Ishikawa (cell line): Measurements from ENCODE around the gene SLC35B1.

Source experiments
- CEBPB ChIP-seq: IDR thresholded peaks from 2 replicates; pipeline ENCODE4 v1.6.1; 2012
- CREB1 ChIP-seq: IDR thresholded peaks from 2 replicates; pipeline ENCODE4 v1.6.1; 2012; ENCODE audit warnings: low read depth
- EP300 ChIP-seq: IDR thresholded peaks from 2 replicates; pipeline ENCODE4 v1.6.1; 2012; ENCODE audit warnings: borderline replicate concordance
- NFIC ChIP-seq: IDR thresholded peaks from 2 replicates; pipeline ENCODE4 v1.6.1; 2012
- RAD21 ChIP-seq: IDR thresholded peaks from 2 replicates; pipeline ENCODE4 v1.6.1; 2012; ENCODE audit warnings: low read depth
- TAF1 ChIP-seq: IDR thresholded peaks from 2 replicates; pipeline ENCODE4 v1.6.1; 2012; ENCODE audit warnings: low read depth, mild to moderate bottlenecking
- TCF12 ChIP-seq: IDR thresholded peaks from 2 replicates; pipeline ENCODE4 v1.6.1; 2012; ENCODE audit warnings: low read depth
- YY1 ChIP-seq: IDR thresholded peaks from 2 replicates; pipeline ENCODE4 v1.6.1; 2012; ENCODE audit warnings: low read depth
- TF ChIP-seq, protein P1 (sequence below): IDR thresholded peaks from 2 replicates; pipeline ENCODE4 v1.6.1; 2012; ENCODE audit warnings: low read depth, mild to moderate bottlenecking
- TF ChIP-seq, protein P2 (sequence below): IDR thresholded peaks from 2 replicates; pipeline ENCODE4 v1.6.1; 2012
- TF ChIP-seq, protein P3 (sequence below): IDR thresholded peaks from 2 replicates; pipeline ENCODE4 v1.6.1; 2012

DNA sequence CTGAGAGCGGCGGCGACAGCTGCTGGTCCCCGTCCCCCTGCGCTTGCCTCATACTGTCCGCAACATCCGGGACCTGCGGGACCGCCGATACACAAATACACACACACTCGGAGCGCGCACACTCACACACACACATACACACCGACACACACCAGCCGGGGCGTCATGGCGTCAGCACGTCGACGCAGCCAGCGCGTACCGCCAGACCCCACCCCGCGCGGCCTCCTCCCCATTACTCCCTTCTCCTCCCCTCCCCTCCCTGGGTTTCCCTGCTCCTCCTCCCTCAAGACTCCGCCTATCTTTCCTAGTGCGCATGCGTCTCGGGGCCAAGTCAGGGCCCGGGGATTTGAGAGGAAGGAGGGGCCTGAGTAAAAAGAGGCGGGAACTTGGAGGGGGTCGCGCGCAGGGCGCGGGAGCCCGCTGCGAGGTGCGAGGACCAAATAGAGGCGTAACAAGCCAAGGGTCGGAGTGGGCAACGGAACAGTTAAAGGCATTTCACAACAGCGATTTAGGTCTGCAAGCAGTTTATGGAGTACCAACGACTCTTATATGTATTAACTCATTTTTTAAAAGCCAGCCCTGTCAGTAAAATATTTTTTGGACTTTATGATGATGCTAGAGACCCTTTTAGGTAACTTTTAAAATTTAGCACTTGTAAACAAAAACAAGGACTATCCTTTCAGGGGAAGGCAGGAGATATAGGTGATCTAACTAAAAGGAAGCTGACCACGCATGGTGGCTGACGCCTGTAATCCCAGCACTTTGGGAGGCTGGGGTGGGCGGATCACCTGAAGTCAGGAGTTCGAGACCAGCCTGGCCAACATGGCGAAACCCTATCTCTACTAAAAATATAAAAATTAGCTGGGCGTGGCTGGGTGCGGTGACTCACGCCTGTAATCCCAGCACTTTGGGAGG is 29.6 kb downstream of the SLC35B1 start, which contains the start of gene SPOP:
- TF ChIP-seq, protein P1, sequence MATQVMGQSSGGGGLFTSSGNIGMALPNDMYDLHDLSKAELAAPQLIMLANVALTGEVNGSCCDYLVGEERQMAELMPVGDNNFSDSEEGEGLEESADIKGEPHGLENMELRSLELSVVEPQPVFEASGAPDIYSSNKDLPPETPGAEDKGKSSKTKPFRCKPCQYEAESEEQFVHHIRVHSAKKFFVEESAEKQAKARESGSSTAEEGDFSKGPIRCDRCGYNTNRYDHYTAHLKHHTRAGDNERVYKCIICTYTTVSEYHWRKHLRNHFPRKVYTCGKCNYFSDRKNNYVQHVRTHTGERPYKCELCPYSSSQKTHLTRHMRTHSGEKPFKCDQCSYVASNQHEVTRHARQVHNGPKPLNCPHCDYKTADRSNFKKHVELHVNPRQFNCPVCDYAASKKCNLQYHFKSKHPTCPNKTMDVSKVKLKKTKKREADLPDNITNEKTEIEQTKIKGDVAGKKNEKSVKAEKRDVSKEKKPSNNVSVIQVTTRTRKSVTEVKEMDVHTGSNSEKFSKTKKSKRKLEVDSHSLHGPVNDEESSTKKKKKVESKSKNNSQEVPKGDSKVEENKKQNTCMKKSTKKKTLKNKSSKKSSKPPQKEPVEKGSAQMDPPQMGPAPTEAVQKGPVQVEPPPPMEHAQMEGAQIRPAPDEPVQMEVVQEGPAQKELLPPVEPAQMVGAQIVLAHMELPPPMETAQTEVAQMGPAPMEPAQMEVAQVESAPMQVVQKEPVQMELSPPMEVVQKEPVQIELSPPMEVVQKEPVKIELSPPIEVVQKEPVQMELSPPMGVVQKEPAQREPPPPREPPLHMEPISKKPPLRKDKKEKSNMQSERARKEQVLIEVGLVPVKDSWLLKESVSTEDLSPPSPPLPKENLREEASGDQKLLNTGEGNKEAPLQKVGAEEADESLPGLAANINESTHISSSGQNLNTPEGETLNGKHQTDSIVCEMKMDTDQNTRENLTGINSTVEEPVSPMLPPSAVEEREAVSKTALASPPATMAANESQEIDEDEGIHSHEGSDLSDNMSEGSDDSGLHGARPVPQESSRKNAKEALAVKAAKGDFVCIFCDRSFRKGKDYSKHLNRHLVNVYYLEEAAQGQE: no peak
- TF ChIP-seq TAF1 (peak; percentile 31; the same call in 1 of the 2 replicates), NFIC (0 out of 2 replicates have a peak, but pooled peaks have one; percentile 10), EP300 (no peak), CREB1 (peak; percentile 72), RAD21 (no peak), YY1 (no peak), CEBPB (no peak), TCF12 (peak; percentile 50; the same call in 1 of the 2 replicates)
- TF ChIP-seq, protein P2, sequence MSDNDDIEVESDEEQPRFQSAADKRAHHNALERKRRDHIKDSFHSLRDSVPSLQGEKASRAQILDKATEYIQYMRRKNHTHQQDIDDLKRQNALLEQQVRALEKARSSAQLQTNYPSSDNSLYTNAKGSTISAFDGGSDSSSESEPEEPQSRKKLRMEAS: peak; percentile 100
- TF ChIP-seq, protein P3, sequence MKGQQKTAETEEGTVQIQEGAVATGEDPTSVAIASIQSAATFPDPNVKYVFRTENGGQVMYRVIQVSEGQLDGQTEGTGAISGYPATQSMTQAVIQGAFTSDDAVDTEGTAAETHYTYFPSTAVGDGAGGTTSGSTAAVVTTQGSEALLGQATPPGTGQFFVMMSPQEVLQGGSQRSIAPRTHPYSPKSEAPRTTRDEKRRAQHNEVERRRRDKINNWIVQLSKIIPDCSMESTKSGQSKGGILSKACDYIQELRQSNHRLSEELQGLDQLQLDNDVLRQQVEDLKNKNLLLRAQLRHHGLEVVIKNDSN: no peak
